Right lobe of liver (tissue), 6 donors: Measurements from ENCODE around the gene TMEM81. TPM values are rescaled to one million over a fixed set of nuclear protein-coding genes. Genes with fewer than 3 reads are reported as not detected.

Experiments
- ATAC-seq, 4 donors: fragments of 200-7000 bp; cut with Tn5 transposase; one replicate each; pipeline ENCODE4 v1.9.1; 2020; ENCODE audit warnings: mild to moderate bottlenecking in 4 of 4, moderate library complexity in 4 of 4
- DNase-seq, 3 donors: peaks; one replicate each; pipeline ENCODE4 v3.0.0-alpha.2; 2020
- H3K27ac ChIP-seq, 3 donors: fragments of 200-600 bp; one replicate each; pipeline ENCODE4 v1.8.0; 2022
- H3K27me3 ChIP-seq, 2 donors: fragments of 200-600 bp; one replicate each; pipeline ENCODE4 v1.8.0; 2022
- H3K36me3 ChIP-seq, 4 donors: fragments of 200-600 bp; sonication (generic) in 1 of 4; one replicate each; pipeline versions ENCODE4 v1.5.1 to v1.8.0; 2017 to 2022; ENCODE audit warnings: control low read depth in 1 of 4
- H3K4me1 ChIP-seq, 4 donors: fragments of 200-600 bp; sonication (generic) in 1 of 4; one replicate each; pipeline versions ENCODE4 v1.5.1 to v1.8.0; 2017 to 2022; ENCODE audit warnings: control low read depth in 1 of 4
- H3K4me3 ChIP-seq, 3 donors: fragments of 200-600 bp; one replicate each; pipeline ENCODE4 v1.8.0; 2022
- H3K9me3 ChIP-seq, 4 donors: fragments of 200-600 bp; sonication (generic) in 1 of 4; one replicate each; pipeline versions ENCODE4 v1.5.1 to v1.8.0; 2017 to 2022; ENCODE audit warnings: control low read depth in 1 of 4
- CTCF ChIP-seq, 4 donors: fragments of 200-600 bp in 3 of 4; fragments of 450-650 bp in 1 of 4; IDR thresholded peaks; one replicate each; pipeline versions ENCODE4 v1.5.1 to v1.8.0; 2016 to 2022; ENCODE audit warnings: antibody characterized with exemption in 4 of 4, mild to moderate bottlenecking in 2 of 4
- POLR2A ChIP-seq: fragments of 450-650 bp; IDR thresholded peaks from one replicate; pipeline ENCODE4 v1.6.1; 2017; ENCODE audit warnings: antibody characterized with exemption, mild to moderate bottlenecking
- WGBS: methylation state at CpG from one replicate; pipeline ENCODE4 v1.1.6; 2018; ENCODE audit warnings: low coverage, low lambda C conversion rate; ENCODE audit not compliant: insufficient coverage; ENCODE audit errors: missing lambda C conversion rate; 5-methylcytosine and 5-hydroxymethylcytosine counted together
- intact Hi-C, 2 donors: fragments of 100-400 bp; cut with DNase I; formaldehyde crosslinking; loops; one replicate each; pipeline versions ENCODE4 v1.11.2 to v1.14.1; 2022
- total RNA-seq, 6 experiments: library from RNA; depleted of rRNA in 2 of 6; stranded (reverse); fragments of >200 nt in 2 of 6; fragmentation: NEBNext Ultra II Directional in 3 of 6; extraction: Animal tissue kit (Norgen Biotek cat#: 25700) in 3 of 6; gene quantifications; one replicate each; pipeline versions ENCODE4 v1.1.0 to v1.2.4, GENCODE V29; 2016 to 2023
- donor health status: DM: no; HTN: yes; CAD: no.
- donor health status: DM: no; HTN: no; CAD: no.
- donor health status: DM: no; HTN: no; CAD: no.
- donor health status: DM: no; HTN: yes; CAD: no.
- donor health status: DM: no; HTN: yes; CAD: no.

The TMEM81 gene
- total RNA-seq, 6 experiments from 2014 or later: 0.49 to 2.7 (median 1.8) TPM

GRCh38 chr1:205056956-205057568 is 27.2 kb downstream of the TMEM81 start:
- WGBS: 100% methylated on average over 3 of the region's 6 CpGs
- Histone ChIP-seq H3K27ac (no peak overlapping the region), H3K9me3 (no peaks in the 10 kb centered on the region), H3K36me3 (no peaks in the 10 kb centered on the region), H3K27me3 (no peaks in the 10 kb centered on the region), H3K4me3 (no peak overlapping the region), H3K4me1 (no peaks in the 10 kb centered on the region)
- no peak for TF ChIP-seq CTCF (IDR thresholded peaks at IDR 0.05)
- no peak for TF ChIP-seq POLR2A
- intact Hi-C loops: no loop called here
- ATAC-seq (no peak), DNase-seq (no peak)

GRCh38 chr1:205056188-205056611 is 28.1 kb downstream of the TMEM81 start:
- ATAC-seq: no peak
- TF ChIP-seq CTCF (IDR thresholded peaks at IDR 0.05) (no peak), POLR2A (no peak)

GRCh38 chr1:205054013-205054412 is 30.2 kb downstream of the TMEM81 start:
- Histone ChIP-seq H3K27me3 (no peaks in the 10 kb centered on the region), H3K9me3 (no peaks in the 10 kb centered on the region), H3K4me3 (no peak overlapping the region), H3K4me1 (peaks cover 0 to 6% (median 0%) of the 10 kb centered on the region in 4 donors), H3K27ac (no peak overlapping the region), H3K36me3 (no peaks in the 10 kb centered on the region)
- DNase-seq: no peak
- ATAC-seq: no peak
- TF ChIP-seq CTCF (IDR thresholded peaks at IDR 0.05) (no peak), POLR2A (no peak)
- WGBS: 35% methylated on average over 3 of the region's 7 CpGs
- intact Hi-C loops: no loop called here

More at GRCh38 chr1:205056188-205056611, 28.1 kb downstream of the TMEM81 start:
- Histone ChIP-seq H3K27ac (no peak overlapping the region), H3K9me3 (no peaks in the 10 kb centered on the region), H3K4me1 (no peaks in the 10 kb centered on the region), H3K4me3 (no peak overlapping the region), H3K36me3 (no peaks in the 10 kb centered on the region), H3K27me3 (no peaks in the 10 kb centered on the region)
- DNase-seq: no peak
- 60% methylated on average over 1 of the region's 13 CpGs for WGBS
- intact Hi-C loops: no loop called here

DNA sequence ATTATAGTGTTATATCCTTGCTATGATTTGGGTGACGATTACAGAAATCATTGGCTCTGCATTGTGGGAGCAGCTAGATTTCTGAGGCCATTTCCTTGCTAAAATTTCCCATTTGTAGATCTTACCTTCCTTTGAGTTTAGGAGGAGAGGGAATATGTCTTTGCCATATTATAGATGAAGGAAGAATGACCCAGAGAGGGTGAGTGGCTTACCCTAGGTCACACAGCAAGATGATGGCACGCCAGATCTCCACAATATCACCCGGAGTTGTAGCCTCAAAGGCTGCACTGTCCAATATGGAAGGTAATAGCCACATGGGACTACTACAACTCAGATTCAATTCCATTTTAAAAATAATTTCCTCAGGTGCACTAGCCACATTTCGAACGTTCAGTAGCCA is 31.0 kb downstream of the TMEM81 start:
- WGBS: 76% methylated on average over 5 of the region's 5 CpGs
- intact Hi-C loops: no loop called here
- H3K27ac ChIP-seq: no peak overlapping the region
- H3K36me3 ChIP-seq: no peaks in the 10 kb centered on the region
- no peak for TF ChIP-seq POLR2A
- no peak for TF ChIP-seq CTCF (IDR thresholded peaks at IDR 0.05)
- peaks cover 0 to 6% (median 0%) of the 10 kb centered on the region in 4 donors for H3K4me1 ChIP-seq
- DNase-seq (no peak), ATAC-seq (no peak)
- H3K27me3 ChIP-seq: no peaks in the 10 kb centered on the region
- no peaks in the 10 kb centered on the region for H3K9me3 ChIP-seq
- no peak overlapping the region for H3K4me3 ChIP-seq
